DMS53 treated with DMSO at 0.1 percent for 48 hours (cell line): ENCODE results near the gene NCAM1.
A peak's percentile ranks its signal among the peaks of the same experiment; 100 is the strongest.

Experiments
- DNase-seq: peaks from one replicate; lab custom pipeline; 2025; ENCODE audit not compliant: unreplicated experiment; lab: John Stamatoyannopoulos, UW

The NCAM1 gene

DNA sequence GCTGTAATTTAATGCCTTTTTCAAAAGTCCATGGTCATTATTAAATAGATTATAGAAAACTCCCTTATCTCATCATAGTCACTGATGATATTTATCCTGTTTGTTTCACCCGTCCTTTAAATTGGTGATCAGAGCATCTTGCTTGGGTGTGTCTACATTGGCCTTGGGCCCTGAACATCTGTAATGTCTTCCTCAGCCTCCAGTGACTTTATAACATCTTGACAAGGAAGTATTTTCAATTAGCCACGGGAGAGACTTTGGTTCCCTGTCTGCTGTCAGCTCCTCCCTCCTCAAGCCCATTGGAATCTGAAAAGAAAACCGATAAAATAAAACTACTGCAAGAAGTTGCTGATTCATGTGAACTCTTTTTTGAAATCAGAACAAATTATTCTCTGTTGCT, 236.2 kb downstream of the NCAM1 start:
- no peak for DNase-seq

DNA sequence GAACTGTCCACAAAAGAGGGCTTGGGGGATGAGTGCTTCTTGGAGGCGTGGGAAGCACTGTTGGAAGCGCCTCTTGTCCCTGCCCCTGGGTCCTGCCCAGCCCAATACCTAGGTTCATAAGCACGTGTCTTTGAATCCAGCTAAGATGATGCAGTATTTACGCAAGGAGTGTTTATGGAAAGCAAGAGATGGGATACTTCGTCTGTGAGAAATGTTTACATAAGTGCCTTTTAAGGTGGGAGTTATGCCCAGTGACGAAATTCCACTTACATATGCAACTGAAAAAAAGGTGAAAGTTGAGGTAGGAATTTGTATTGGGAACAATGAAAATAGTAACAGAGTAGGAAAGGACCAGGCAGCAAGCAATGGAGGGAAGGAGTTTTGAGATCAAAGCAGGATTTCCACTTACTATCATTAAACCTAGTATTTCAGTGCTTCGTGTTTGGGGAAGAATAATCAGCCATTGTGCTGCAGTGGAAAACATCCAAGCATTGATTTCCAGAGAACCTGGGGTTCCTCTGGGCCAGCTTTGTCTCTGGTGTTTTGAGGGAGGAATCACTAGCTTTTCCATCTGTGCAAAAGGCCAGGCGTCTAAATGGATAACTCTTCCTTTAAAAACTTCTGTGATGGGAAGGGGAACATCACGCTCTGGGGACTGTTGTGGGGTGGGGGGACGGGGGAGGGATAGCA, 237.9 kb downstream of the NCAM1 start:
- no peak for DNase-seq

DNA sequence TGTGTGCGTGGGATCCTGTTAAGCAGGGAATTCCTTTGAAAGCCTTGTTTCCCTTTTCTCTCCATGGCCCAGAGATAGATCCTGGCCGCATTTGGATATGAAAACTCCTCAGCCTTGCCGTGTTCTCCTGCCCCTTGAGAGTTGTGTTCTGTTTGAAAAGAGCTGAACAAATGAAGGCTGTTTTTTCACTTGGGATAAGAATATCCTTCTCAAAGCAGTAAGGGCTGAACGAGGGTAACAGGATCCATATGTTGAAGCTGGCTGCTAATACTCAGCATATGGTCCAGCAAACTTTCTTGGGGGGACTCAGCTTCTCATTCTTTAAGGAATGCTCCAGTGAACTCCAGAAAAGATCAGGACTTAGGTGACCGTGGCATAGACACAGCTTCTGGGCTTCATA, 238.6 kb downstream of the NCAM1 start:
- DNase-seq, result no peak

DNA sequence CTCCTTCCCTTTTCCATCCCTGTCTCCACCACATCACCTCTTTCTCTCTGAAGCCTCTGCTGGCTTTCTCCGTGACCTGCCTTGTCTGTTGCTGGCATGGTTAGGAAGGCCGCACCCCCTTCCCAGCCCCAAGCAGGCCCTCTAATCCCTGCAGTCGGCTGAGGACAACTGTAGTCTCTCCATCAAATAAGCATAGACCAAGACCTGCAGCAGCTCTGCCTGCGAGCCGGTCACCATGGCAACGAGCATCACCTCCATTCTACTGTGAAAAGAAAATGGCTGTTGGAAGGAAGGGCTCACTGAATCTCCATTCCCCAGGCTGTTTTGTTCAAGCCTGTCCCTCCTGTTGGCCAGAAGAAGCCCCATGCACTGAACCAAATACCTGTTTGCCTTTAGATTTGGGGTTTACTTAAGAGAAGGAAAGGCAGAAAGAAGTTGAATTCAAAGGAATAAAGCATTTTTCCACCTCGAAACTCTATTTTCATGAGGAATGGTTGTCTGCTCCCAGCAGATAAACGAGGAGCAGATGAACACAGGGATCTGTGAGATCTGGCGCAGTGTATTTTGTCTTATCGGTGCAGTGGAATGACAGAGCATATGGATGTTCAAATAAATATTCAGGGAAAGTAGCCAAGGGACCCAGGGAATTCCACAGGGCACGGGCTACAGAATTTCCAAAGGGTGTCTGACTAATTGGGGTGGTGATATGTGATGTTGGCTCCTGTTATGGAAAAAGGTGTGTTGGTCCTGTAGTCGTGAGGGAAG, 240.0 kb downstream of the NCAM1 start:
- DNase-seq, result no peak

DNA sequence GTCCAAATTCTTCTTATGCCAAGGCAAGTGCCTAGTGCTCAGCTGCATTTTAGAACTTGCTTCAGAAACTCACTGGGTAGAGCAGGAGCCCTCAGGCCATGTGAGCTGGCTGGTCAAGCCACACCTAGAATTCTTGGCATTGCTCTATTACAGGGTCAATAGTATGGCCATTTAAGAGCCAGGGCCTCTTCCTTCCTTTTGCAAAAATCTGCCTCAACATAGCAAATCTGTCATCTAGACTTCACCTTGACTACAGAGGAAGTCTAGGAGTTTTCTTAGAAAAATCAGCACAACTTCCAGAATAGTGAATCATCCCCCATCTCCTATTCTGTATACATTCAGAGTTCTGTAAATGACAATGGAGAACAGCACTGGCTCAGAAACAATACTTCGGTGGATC, 241.2 kb downstream of the NCAM1 start:
- DNase-seq, result no peak

DNA sequence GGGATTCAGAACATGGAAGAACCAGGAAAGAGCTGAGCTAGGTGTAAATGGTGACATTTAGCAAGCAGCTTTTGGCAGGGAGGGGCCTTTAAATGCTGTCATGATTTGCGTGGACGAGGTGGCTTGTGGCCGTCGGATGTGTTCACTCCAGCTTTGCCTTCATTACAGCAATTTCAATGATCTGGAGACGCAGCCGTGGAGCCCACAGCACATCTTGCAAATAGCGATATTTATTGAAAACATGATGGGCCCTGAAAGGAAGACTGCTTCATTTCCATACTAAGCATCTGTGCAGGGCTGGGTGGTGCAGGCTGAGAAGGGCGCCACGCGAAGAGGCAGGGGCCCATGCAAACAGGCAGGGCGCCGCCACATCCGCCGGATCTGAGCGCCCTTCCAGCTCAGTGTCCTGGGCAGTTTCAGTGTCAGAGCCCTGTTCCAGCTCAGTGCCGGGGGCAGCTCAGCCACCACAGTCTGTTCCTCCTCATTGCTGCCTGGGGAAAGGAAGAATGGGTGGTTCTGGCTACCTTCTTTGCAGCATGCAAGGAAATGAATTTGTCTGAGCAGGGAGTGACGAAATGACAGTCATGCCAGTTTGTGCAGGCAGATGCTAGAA, 242.0 kb downstream of the NCAM1 start:
- DNase-seq, result no peak

DNA sequence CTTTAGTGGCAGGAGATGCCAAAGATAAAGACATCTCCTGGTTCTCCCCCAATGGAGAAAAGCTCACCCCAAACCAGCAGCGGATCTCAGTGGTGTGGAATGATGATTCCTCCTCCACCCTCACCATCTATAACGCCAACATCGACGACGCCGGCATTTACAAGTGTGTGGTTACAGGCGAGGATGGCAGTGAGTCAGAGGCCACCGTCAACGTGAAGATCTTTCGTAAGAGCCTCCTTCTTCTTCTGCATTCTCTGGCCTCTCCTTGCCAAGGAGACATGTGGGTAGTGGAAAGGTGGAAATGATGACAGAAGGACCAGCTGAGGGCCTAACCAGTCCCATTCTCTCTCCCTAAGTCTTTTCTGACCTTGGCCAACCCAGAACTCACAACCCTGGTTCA, 243.1 kb downstream of the NCAM1 start:
- no peak for DNase-seq

DNA sequence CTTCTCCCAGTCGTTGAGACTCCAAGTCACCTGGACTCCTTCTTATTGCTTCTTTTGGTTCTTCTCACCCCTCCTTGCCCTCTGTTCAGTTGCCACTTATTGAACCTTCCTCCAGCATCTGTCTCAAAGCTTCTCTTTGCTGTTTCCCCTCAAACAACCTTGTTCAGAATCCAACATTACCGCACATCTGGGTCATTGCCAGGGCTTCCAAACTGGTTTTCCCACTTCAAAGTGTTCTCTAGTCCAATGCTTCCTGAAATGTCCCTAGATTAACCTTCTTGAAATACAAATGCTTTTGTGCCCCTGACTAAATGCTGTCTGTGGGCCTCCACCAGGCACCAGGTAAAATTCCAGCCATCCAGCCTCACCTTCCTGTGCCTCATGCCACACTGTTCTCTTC, 252.3 kb downstream of the NCAM1 start:
- peak; percentile 53 for DNase-seq

DNA sequence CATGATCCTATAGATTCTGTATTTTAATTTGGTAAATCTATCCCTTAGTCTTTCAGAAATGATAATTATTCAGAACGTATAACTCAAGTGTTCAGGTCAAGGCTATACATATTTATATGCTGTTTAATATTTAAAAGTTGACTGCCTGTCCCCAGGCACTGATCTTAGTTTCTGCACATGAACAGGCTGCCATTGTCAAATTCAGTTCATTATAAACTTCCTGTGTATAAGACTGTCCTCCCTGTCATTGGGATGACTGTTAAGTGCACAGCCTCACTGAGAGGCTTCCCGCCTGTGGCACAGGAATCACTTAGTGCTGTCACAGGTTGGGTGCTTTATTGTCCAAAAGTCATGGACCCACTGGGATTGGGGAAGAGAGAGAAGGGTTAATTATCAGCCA, 261.0 kb downstream of the NCAM1 start:
- DNase-seq, result no peak

DNA sequence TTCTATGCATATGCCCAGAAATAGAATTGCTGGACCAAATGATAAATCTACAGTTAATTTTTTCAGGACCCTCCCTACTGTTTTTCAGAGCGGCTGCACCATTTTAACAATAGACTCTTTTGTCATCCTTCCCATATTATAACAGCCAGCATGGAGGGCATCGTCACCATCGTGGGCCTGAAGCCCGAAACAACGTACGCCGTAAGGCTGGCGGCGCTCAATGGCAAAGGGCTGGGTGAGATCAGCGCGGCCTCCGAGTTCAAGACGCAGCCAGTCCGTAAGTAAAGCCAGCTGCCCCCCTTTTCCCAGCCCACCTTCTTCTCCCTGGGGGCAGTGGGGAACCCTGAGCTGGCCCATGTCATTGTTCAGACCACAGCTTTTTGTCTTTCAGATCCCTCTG, 273.7 kb downstream of the NCAM1 start:
- no peak for DNase-seq

DNA sequence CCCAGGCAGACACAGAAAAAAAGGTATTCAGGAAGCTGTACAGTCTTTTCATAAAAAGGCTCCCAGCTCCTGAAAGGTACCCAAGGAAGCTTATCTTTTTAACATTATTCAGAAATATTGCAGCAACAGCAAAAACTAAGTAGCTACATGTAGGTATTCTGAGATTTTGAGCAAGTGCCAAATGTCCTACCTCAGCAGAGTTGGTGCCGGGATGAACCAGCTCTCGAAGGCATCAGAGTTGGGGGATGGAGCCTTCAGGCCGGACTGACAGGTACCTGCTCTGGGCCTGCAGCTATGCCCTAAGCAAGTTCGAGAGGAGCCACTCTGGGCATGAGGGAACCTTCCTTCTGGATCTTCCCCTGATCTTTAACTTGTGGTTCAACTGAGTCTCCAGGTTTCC, 276.0 kb downstream of the NCAM1 start:
- DNase-seq, result no peak

DNA sequence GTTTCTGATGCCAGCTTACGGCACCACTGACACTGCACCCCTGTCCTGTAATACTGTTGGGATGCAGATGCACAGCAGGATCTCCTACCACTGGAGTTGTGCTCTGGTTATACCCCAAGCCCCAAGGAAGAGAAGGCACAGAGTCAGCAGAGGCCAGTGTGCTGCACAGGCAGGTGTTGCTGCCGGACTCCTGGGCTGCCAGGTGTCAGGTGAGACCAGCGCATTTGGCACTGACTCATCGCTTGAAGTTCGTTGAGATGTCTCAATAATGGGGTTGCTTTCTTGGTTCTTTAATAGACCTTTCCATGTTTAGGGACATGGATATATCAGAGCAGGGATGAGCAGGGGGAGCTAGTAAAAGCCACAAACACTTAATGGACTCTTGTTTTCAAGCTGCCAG, 277.5 kb downstream of the NCAM1 start:
- peak; percentile 75 for DNase-seq

DNA sequence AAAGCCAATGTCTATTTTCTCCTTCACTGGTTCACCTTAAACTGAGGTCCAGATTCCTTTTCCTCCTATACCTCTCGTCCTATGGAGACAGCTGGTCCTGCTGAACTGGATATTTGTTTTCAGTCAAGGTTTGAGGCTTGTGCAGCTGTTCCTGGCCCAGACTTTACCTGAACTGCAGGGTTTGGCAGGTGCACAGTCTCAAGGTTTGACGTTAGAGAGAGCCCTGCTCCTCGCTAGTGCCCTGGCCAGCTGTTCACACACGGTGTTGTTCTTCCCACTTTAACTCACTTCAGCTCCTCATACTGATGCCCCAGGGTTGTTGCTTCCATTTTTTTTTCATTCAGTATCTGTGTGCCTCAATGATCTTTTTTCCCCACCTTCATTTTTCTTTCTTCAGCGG, 279.2 kb downstream of the NCAM1 start:
- peak; percentile 97 for DNase-seq

DNA sequence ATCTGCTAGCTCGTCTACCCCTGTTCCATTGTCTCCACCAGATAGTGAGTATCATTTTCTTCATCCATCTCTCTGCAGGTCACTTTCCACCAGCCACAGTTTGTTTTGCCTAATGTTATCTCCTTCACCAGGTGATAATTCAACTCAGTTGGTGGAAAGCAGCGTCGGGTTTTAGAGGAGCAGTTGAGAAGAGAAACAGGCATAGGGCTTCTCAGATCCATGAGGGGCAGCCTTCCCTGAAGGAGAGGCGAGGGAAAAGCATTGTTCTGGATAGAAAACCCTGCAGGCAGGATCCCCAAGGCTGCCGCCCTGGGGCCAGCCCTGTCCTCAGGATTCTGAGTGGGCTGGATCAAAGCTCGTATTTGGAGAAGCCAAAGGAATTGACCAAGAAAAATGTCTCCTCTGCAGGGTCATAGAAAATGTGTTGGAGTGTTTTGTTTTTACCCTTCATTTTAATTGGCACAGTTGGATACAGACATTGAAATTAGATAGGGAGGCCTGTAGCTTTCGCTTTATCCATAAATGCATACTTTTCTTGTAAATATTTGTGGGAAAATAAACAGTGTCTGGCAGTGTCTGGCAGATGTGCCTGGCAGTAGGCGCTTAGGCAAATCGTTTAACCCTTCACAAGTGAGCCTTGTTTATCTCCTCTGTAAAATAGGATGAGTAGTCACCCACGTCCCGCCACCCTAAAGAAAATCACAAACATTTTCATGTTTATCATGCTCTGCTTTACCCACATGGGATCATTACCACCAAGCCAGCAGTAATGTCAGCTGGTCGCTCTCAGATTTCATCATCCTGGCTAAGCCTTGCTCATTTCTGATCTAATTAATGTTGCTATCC, 279.8 kb downstream of the NCAM1 start:
- DNase-seq, result peak; percentile 62

DNA sequence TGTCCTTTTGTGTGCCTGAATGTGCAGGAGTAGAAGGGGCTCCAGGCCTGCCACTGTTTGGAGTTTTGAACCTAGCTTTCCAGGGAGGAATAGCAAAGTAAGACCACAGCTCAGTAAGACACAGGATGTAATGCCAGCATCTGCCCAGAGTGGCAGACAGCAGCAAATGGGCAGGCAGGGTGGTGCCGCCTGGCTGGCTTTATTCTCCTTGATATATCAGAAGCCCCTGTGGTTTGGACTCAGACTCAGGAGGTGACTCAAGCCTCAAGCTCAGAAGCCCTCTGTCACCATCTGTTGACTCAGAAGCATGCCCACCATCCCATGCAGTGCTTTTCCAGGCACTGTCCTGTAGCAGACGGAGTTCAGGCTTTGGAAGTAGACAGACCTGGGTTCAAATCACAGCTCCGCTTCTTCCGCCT, 280.4 kb downstream of the NCAM1 start:
- peak; percentile 62 for DNase-seq

DNA sequence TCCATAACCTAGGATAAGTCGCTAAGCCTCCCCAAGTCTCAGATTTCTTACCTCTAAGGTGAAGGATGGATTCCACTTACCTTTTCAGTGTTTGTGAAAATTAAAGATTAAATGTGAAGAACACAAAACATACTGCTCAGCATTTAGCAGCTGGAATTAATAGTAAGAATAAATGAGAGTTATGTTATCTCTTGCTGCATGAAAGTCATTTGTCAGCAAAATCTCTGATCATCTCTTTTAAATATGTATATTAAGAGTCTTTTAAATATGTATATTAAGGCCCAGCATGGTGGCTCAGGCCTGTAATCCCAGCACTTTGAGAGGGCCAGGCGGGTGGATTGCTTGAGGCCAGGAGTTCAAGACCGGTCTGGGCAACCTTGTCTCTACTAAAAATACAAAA, 280.8 kb downstream of the NCAM1 start:
- DNase-seq, result no peak

DNA sequence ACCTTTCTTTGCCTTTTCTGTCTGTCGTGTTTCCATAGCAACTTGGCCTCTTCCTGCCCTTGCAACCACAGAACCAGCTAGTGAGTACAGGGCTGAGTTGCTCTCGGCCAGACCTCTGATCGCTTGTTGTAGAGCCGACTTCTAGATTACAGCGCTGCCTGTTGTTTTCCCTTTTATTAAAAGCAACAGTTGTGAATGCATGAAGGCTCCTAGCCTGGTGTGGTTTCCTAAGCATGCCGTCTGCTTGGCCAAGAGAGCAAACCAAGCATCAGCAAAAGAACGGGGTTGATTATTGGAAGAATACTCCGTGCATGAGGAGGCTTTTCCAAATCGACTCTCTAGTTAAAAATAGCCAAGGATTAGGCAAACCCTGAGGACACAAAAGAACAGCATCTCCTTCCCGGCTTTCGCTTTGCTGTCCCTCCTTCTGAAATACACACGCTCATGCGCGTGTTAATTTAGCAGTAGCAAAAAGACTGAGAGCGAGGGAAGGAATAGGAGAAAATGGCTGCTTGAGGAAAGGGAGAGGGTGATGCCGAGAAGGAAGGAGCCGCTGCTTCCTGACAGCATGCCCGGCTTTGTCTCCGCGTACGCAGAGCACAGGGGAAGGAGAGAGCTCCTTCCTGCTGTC, 281.7 kb downstream of the NCAM1 start:
- peak; percentile 44 for DNase-seq

DNA sequence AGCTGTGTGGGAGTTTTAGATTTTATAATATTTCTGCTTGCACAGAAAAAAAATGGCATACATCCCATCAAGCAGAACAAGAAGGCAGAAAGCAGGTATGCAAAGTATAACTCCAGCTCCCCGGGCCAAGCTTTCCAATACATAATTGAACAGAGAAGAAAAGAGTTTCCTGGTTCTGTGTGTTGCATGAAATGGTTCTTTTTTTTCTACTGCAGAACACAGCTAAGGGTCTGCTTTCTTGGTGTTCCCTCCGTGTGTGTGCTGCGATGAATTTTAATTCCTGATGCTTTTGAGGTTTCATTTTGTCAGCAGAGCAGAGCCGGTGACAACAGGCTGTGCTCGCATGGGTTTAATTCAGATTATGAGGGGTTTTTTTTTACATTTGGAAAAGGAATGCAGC, 282.5 kb downstream of the NCAM1 start:
- DNase-seq, result no peak

DNA sequence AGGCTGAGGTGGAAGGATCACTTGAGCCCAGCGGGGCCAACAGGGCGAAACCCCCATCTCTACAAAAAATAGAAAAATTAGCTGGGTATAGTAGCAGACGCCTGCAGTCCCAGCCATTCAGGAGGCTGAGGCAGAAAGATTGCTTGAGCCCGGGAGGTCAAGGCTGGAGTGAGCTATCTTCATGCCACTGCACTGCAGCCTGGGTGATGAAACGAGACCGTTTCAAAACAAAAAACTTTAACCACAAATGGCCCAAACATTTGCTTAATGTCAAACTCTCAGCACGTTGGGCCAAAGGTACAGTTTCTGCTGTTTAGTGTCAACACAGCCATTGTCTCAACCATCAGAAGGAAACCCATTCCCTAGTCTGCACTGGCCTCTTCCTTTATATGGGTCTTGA, 284.0 kb downstream of the NCAM1 start:
- no peak for DNase-seq

DNA sequence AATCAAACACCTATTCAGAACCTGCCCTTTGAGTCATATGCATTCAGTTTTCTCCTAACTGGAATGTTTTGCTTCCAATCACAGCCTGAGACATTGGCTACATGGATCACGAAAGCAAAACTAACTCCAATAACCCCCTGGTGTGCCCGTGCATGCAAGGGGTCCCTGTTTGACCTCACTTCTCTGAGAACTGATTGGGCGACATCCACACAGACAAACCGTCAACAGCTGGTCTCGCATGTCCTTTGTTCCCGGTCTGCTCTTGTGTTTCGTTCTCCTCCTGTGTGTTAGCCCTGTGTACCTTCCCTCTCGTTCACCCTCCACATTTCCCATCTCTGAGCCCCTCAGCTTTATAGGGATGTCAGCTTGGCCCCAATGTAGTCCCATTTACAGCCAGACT, 286.0 kb downstream of the NCAM1 start:
- DNase-seq, result no peak

DNA sequence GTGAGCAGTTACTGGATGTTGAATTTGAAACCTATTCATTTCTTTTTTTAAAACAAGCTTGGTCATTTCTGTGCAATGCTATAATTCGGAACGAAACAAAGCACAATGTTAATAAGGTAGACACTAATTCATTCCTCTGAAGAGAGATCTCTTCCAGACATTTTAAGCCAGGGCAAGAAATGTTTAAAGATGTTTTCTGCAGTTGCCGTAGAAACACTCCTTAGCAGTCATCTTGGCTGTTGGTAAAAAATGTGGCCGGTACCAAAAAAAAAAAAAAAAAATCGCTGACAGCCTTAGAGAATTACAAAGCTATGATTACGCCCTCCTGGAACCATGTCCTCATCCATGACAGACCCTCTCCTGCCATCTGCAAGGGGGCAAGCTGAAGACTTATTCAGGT, 286.7 kb downstream of the NCAM1 start:
- DNase-seq, result no peak
